ENCODE measurements around the gene SPINDOC.

Gene SPINDOC

GRCh38 chr11:63818609-63819008 lies 5.4 kb downstream of the SPINDOC start:
- TF ChIP-seq CTCF (IDR thresholded peaks at IDR 0.05; ENCODE audit: low read depth, low read length, missing control alignments) = no peak
- no peak for DNase-seq (ENCODE audit: extremely low read depth, low read depth)
- no peak overlapping the region for H3K4me3 ChIP-seq (replicated peaks; ENCODE audit: low read depth, low read length)

GRCh38 chr11:63821411-63821810 lies 8.2 kb downstream of the SPINDOC start:
- TF ChIP-seq CTCF (IDR thresholded peaks at IDR 0.05; ENCODE audit: low read depth, low read length, missing control alignments) = no peak
- no peak for DNase-seq (ENCODE audit: extremely low read depth, low read depth)
- H3K4me3 ChIP-seq (replicated peaks; ENCODE audit: low read depth, low read length) = no peak overlapping the region

- H3K4me3 ChIP-seq (replicated peaks; ENCODE audit: low read depth, low read length) = no peak overlapping the region
- no peak for DNase-seq (ENCODE audit: extremely low read depth, low read depth)
- no peak for TF ChIP-seq CTCF (IDR thresholded peaks at IDR 0.05; ENCODE audit: low read depth, low read length, missing control alignments)
These were observed 13.4 kb downstream of the SPINDOC start for GRCh38 chr11:63826471-63827190.

- no peak overlapping the region for H3K4me3 ChIP-seq (replicated peaks; ENCODE audit: low read depth, low read length)
- peak; percentile 65 for TF ChIP-seq CTCF (IDR thresholded peaks at IDR 0.05; ENCODE audit: low read depth, low read length, missing control alignments)
- DNase-seq (ENCODE audit: extremely low read depth, low read depth) = peak; percentile 35
These were observed 16.7 kb downstream of the SPINDOC start for GRCh38 chr11:63829823-63830489.

- no peak for DNase-seq (ENCODE audit: extremely low read depth, low read depth)
- H3K4me3 ChIP-seq (replicated peaks; ENCODE audit: low read depth, low read length) = no peak overlapping the region
- TF ChIP-seq CTCF (IDR thresholded peaks at IDR 0.05; ENCODE audit: low read depth, low read length, missing control alignments) = no peak
These were observed 18.1 kb downstream of the SPINDOC start for GRCh38 chr11:63831326-63831725.

GRCh38 chr11:63832336-63832735 lies 19.1 kb downstream of the SPINDOC start:
- no peak for DNase-seq (ENCODE audit: extremely low read depth, low read depth)

More at GRCh38 chr11:63832336-63832735, 19.1 kb downstream of the SPINDOC start:
- no peak overlapping the region for H3K4me3 ChIP-seq (replicated peaks; ENCODE audit: low read depth, low read length)
- TF ChIP-seq CTCF (IDR thresholded peaks at IDR 0.05; ENCODE audit: low read depth, low read length, missing control alignments) = no peak
